Thoracic aorta (tissue), 2 donors: ENCODE data around the gene PARM1. TPM values are rescaled to one million over a fixed set of nuclear protein-coding genes. Genes with fewer than 3 reads are reported as not detected.

Source experiments
- ATAC-seq: fragments of 150-250 bp; one replicate; pipeline ENCODE4 v1.8.0; 2017; ENCODE audit warnings: low read depth; ENCODE audit not compliant: insufficient number of reproducible peaks, low FRiP score
- DNase-seq: peaks from one replicate; pipeline ENCODE4 v3.0.0-alpha.2; 2020; ENCODE audit warnings: low spot score
- H3K27ac ChIP-seq, 2 donors: fragments of 200-600 bp; sonication (generic); 1 replicate in 1 of 2; 2 replicates in 1 of 2; pipeline ENCODE4 v1.5.1; 2016; ENCODE audit warnings: mild to moderate bottlenecking in 2 of 2, moderate library complexity in 2 of 2
- H3K27me3 ChIP-seq: fragments of 200-600 bp; sonication (generic); replicated peaks from 2 replicates; pipeline ENCODE4 v1.6.0; 2016; ENCODE audit warnings: mild to moderate bottlenecking; ENCODE audit not compliant: insufficient read depth
- H3K36me3 ChIP-seq: fragments of 200-600 bp; sonication (generic); one replicate; pipeline ENCODE4 v1.5.1; 2016
- H3K4me1 ChIP-seq, 2 donors: fragments of 200-600 bp; sonication (generic); 1 replicate in 1 of 2; 2 replicates in 1 of 2; pipeline versions ENCODE4 v1.5.1 to v1.6.0; 2016; ENCODE audit warnings: low read depth in 2 of 2, mild to moderate bottlenecking in 1 of 2; ENCODE audit not compliant: control insufficient read depth in 1 of 2
- H3K4me3 ChIP-seq: fragments of 200-600 bp; sonication (generic); 2 replicates; pipeline ENCODE4 v1.5.1; 2016; ENCODE audit warnings: mild to moderate bottlenecking
- H3K9me3 ChIP-seq: fragments of 200-600 bp; sonication (generic); 2 replicates; pipeline ENCODE4 v1.5.1; 2016
- total RNA-seq, 2 donors: library from RNA; depleted of rRNA; stranded (reverse); fragments of >200 nt; gene quantifications; one replicate each; pipeline versions ENCODE4 v1.1.0 to v1.2.3, GENCODE V29; 2016
- TF ChIP-seq, protein P1 (sequence below): fragments of 200-600 bp; sonication (generic); IDR thresholded peaks from one replicate; pipeline ENCODE4 v1.5.1; 2019; ENCODE audit warnings: antibody characterized with exemption

PARM1 gene
- total RNA-seq, 2 donors from 2014 or later = 127 to 263 TPM

DNA sequence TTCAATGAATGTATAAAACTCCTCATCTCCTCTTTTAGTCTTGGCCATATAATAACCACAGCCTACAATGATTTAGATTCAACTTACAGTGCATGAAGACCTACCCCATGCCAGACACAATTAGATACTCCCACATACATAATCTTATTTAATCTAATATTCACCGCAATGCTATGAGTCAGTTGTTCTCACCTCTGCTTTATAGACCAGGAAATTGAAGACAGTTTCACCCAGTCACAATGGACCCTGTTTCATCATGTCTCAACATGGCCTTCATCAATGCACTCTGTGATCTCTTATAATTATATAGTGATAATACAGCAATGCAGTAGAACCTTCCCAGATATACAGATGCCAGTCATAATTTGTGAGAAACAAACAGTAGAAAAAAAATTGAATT, 148.6 kb downstream of the PARM1 start:
- no peaks in the 10 kb centered on the region for H3K9me3 ChIP-seq
- no peaks in the 10 kb centered on the region for H3K27me3 ChIP-seq
- H3K4me1 ChIP-seq = no peaks in the 10 kb centered on the region
- H3K27ac ChIP-seq = no peak overlapping the region
- no peak overlapping the region for H3K4me3 ChIP-seq
- H3K36me3 ChIP-seq = no peaks in the 10 kb centered on the region
- DNase-seq = no peak
- no peak for ATAC-seq
- TF ChIP-seq, protein P1, sequence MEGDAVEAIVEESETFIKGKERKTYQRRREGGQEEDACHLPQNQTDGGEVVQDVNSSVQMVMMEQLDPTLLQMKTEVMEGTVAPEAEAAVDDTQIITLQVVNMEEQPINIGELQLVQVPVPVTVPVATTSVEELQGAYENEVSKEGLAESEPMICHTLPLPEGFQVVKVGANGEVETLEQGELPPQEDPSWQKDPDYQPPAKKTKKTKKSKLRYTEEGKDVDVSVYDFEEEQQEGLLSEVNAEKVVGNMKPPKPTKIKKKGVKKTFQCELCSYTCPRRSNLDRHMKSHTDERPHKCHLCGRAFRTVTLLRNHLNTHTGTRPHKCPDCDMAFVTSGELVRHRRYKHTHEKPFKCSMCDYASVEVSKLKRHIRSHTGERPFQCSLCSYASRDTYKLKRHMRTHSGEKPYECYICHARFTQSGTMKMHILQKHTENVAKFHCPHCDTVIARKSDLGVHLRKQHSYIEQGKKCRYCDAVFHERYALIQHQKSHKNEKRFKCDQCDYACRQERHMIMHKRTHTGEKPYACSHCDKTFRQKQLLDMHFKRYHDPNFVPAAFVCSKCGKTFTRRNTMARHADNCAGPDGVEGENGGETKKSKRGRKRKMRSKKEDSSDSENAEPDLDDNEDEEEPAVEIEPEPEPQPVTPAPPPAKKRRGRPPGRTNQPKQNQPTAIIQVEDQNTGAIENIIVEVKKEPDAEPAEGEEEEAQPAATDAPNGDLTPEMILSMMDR = no peak

DNA sequence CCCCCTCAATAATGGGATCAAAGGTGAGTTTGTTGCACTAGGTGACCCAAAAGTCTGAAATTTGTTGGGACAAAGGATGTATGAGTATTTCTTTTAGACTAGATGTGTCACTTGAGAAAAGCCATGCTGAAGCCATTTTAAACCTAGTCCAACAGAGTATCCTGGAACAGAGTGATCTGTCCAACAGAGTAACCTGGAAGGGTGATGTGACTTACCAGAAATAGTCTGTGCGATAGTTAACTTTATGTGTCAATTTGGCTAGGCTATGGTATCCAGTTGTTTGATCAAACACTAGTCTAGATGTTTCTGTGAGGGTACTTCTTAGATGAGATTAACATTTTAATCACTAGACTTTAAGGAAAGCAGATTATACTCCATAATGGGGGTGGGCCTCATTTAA, 154.5 kb downstream of the PARM1 start:
- Histone ChIP-seq H3K27me3 (no peaks in the 10 kb centered on the region), H3K36me3 (no peaks in the 10 kb centered on the region), H3K27ac (no peak overlapping the region), H3K9me3 (no peaks in the 10 kb centered on the region), H3K4me1 (no peaks in the 10 kb centered on the region), H3K4me3 (no peak overlapping the region)
- ATAC-seq (no peak), DNase-seq (no peak)
- TF ChIP-seq, protein P1 = no peak

DNA sequence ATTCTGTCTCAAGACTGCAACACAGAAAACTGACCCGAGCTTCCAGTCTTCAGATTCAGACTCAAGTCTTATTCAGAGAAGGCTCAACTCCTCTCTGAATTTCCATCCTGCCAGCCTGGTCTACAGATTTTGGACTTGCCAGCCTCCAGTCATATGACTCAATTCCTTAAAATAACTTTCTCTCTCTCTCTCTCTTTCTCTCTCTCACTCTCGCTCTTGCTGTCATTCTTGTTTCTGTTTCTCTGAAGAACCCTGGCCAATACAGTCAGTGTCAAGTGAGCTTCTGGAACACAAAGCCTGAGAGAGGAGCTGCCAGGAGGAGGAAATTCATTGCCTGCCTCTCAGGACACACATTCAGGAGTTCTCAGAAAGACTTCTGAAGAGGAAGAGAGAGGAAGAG, 154.9 kb downstream of the PARM1 start:
- Histone ChIP-seq H3K27me3 (no peaks in the 10 kb centered on the region), H3K4me3 (no peak overlapping the region), H3K27ac (no peak overlapping the region), H3K9me3 (no peaks in the 10 kb centered on the region), H3K36me3 (no peaks in the 10 kb centered on the region), H3K4me1 (no peaks in the 10 kb centered on the region)
- TF ChIP-seq, protein P1 = no peak
- no peak for ATAC-seq
- no peak for DNase-seq

DNA sequence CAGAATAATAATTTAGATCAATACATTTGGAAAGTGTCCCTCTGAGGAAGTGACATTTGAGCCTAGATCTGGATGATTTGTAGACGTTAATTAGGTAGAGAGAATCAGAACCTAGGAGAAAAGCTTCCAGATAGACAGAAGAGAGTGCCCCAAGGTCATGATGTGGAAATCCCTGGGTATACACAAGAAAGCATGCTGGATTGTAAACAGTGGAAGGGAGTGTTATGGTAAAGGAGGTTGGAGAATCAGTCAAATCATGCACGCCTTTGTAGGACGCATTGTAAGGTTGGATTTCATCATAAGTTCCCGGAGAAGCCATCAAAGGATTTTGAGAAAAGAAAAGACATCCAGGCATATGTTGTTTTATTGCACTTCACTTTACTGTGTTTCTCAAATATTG, 156.3 kb downstream of the PARM1 start:
- Histone ChIP-seq H3K36me3 (no peaks in the 10 kb centered on the region), H3K27me3 (no peaks in the 10 kb centered on the region), H3K27ac (no peak overlapping the region), H3K4me3 (no peak overlapping the region), H3K9me3 (no peaks in the 10 kb centered on the region), H3K4me1 (no peaks in the 10 kb centered on the region)
- no peak for ATAC-seq
- TF ChIP-seq, protein P1 = no peak
- no peak for DNase-seq

DNA sequence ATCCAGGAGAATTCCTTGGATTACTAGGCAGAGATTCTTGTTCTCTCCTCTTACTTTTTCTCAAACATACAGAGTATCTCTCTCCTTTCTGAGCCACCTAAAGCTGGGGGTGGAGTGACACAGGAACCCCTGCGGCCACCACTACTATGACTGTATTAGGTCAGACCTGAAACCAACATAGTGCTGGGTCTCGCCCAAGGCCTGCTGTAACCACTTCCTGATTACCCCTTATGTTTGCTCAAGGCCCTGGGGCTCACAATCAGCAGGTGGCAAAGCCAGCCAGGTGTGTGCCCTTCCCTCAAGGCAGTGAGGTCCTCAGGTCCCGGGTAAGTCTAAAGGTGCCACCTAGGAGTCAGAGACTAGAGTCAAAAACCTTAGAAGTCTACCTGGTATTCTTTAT, 166.4 kb downstream of the PARM1 start:
- H3K27ac ChIP-seq = no peak overlapping the region
- peaks cover 3 to 16% of the 10 kb centered on the region in 2 donors for H3K4me1 ChIP-seq
- no peaks in the 10 kb centered on the region for H3K27me3 ChIP-seq
- ATAC-seq (no peak), DNase-seq (no peak)
- H3K9me3 ChIP-seq = peaks cover 3% of the 10 kb centered on the region
- no peak overlapping the region for H3K4me3 ChIP-seq
- no peaks in the 10 kb centered on the region for H3K36me3 ChIP-seq
- TF ChIP-seq, protein P1 = no peak

Other genes with a start within 250 kb of the PARM1 start
- gene BTC, start 138.6 kb upstream of the PARM1 start, total RNA-seq = 10 to 100 TPM in 1 of 2 donors, 1 to 10 TPM in 1; 7.8 to 10.4 TPM